ENCODE results near the gene PTPN20. TPM values are rescaled to one million over a fixed set of nuclear protein-coding genes. Genes with fewer than 3 reads are reported as not detected.

The PTPN20 gene
- polyA plus RNA-seq, 2 of the 4 experiments (the other 2 are of a cell fraction), result 5.3 to 8.1 TPM

- no peak for FAIRE-seq
- Histone ChIP-seq H3K4me1 (no peaks in the 10 kb centered on the region), H3K9me3 (no peaks in the 10 kb centered on the region), H3K4me2 (no peak overlapping the region), H3K27ac (no peak overlapping the region), H3K4me3 (no peak overlapping the region)
- no peak for DNase-seq (ENCODE audit: low read depth in 1 of 2, low spot score in 1 of 2)
- ChIA-PET CTCF (interaction anchor here (0.6 to 10.6 kb wide), 2 partner anchors 12 to 45 kb away, joined by 3 to 72 read pairs; no protein-coding TSS in a partner anchor), POLR2A (no interaction called here)
- 46% methylated on average over 13 of the region's 14 CpGs for WGBS (ENCODE audit: missing lambda C conversion rate)
- ATAC-seq, result peak in 1 of 2 experiments; percentile 37; a peak in 1 of 6 replicates
- TF ChIP-seq SREBF2 (IDR thresholded peaks at IDR 0.05) (no peak), ZSCAN20 (CRISPR knock-in tag; IDR thresholded peaks at IDR 0.05) (no peak), BCL3 (IDR thresholded peaks at IDR 0.05) (no peak), JUN (IDR thresholded peaks at IDR 0.05) (no peak), ESRRA (IDR thresholded peaks at IDR 0.05; ENCODE audit: borderline replicate concordance, low read length) (no peak), USF2 (IDR thresholded peaks at IDR 0.05) (no peak), RNF2 (IDR thresholded peaks at IDR 0.05; ENCODE audit: borderline replicate concordance, low read depth) (no peak), SMC3 (IDR thresholded peaks at IDR 0.05) (no peak), CHD4 (IDR thresholded peaks at IDR 0.05; ENCODE audit: borderline replicate concordance) (no peak), JUNB (IDR thresholded peaks at IDR 0.05) (no peak), NFE2L2 (conservative IDR thresholded peaks at IDR 0.05; ENCODE audit: low read length) (no peak), CBX2 (IDR thresholded peaks at IDR 0.05; ENCODE audit: borderline replicate concordance, low read depth) (no peak), EHMT2 (IDR thresholded peaks at IDR 0.05; ENCODE audit: low read depth) (no peak), HOXA7 (CRISPR knock-in tag; IDR thresholded peaks at IDR 0.05) (no peak)
These were observed 102.4 kb downstream of the PTPN20 start for GRCh38 chr10:47013507-47014154.

GRCh38 chr10:47015404-47015803 is 104.2 kb downstream of the PTPN20 start:
- no peak for ATAC-seq
- DNase-seq (ENCODE audit: low read depth in 1 of 2, low spot score in 1 of 2), result no peak
- TF ChIP-seq EHMT2 (IDR thresholded peaks at IDR 0.05; ENCODE audit: low read depth) (no peak), FOSB (CRISPR knock-in tag; IDR thresholded peaks at IDR 0.05) (no peak), SREBF2 (IDR thresholded peaks at IDR 0.05) (no peak), MYC (IDR thresholded peaks at IDR 0.05; ENCODE audit: borderline replicate concordance, low read length) (no peak), RCOR1 (IDR thresholded peaks at IDR 0.05; ENCODE audit: low read depth, low read length) (no peak), BCL3 (IDR thresholded peaks at IDR 0.05) (no peak), CHD4 (IDR thresholded peaks at IDR 0.05; ENCODE audit: borderline replicate concordance) (no peak), ATOH8 (CRISPR knock-in tag; IDR thresholded peaks at IDR 0.05; ENCODE audit: low read depth) (no peak)
- no peak overlapping the region for H3K4me3 ChIP-seq
- no peak overlapping the region for H3K27ac ChIP-seq
- no peaks in the 10 kb centered on the region for H3K9me3 ChIP-seq
- ChIA-PET POLR2A (no interaction called here), CTCF (interaction anchor here (2.2 to 10.6 kb wide), 2 partner anchors 10 to 19 kb away, joined by 5 to 72 read pairs; no protein-coding TSS in a partner anchor)
- H3K4me1 ChIP-seq, result no peaks in the 10 kb centered on the region
- no peak overlapping the region for H3K4me2 ChIP-seq
- no peak for FAIRE-seq

- no peak overlapping the region for H3K27ac ChIP-seq
- no peaks in the 10 kb centered on the region for H3K4me1 ChIP-seq
- DNase-seq (ENCODE audit: low read depth in 1 of 2, low spot score in 1 of 2), result no peak
- CTCF ChIA-PET, result interaction anchor here (0.9 to 10.6 kb wide), 3 partner anchors 9 to 295 kb away, joined by 3 to 72 read pairs (median 5); no protein-coding TSS in a partner anchor
- no peak overlapping the region for H3K4me2 ChIP-seq
- WGBS (ENCODE audit: missing lambda C conversion rate), result 62% methylated on average over 8 of the region's 8 CpGs
- H3K4me3 ChIP-seq, result no peak overlapping the region
- H3K9me3 ChIP-seq, result 0 out of 3 replicates have a peak, but pooled peaks cover 4% of the 10 kb centered on the region
- no peak for FAIRE-seq
- no peak for ATAC-seq
- POLR2A ChIA-PET, result no interaction called here
- TF ChIP-seq HOXB5 (CRISPR knock-in tag; IDR thresholded peaks at IDR 0.05) (no peak), FOXS1 (CRISPR knock-in tag; IDR thresholded peaks at IDR 0.05) (no peak), ZC3H11A (IDR thresholded peaks at IDR 0.05) (no peak), PHF8 (IDR thresholded peaks at IDR 0.05; ENCODE audit: borderline replicate concordance, low read depth) (no peak), KDM1A (IDR thresholded peaks at IDR 0.05; ENCODE audit: low read depth) (no peak), CBX2 (IDR thresholded peaks at IDR 0.05; ENCODE audit: borderline replicate concordance, low read depth) (no peak), JUN (IDR thresholded peaks at IDR 0.05) (no peak), HDAC2 (IDR thresholded peaks at IDR 0.05) (no peak), CEBPB (IDR thresholded peaks at IDR 0.05) (no peak), HOXB13 (CRISPR knock-in tag; IDR thresholded peaks at IDR 0.05; ENCODE audit: low read depth) (no peak)
- TF ChIP-seq, protein P1, sequence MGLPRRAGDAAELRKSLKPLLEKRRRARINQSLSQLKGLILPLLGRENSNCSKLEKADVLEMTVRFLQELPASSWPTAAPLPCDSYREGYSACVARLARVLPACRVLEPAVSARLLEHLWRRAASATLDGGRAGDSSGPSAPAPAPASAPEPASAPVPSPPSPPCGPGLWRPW (IDR thresholded peaks at IDR 0.05), result no peak
- TF ChIP-seq, protein P2, sequence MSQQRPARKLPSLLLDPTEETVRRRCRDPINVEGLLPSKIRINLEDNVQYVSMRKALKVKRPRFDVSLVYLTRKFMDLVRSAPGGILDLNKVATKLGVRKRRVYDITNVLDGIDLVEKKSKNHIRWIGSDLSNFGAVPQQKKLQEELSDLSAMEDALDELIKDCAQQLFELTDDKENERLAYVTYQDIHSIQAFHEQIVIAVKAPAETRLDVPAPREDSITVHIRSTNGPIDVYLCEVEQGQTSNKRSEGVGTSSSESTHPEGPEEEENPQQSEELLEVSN (IDR thresholded peaks at IDR 0.05; ENCODE audit: borderline replicate concordance, low read depth), result no peak
These were observed 105.3 kb downstream of the PTPN20 start for GRCh38 chr10:47016564-47016963.
